ENCODE data around the gene TSPAN18.

GRCh38 chr11:44875037-44875436 lies 148.3 kb downstream of the TSPAN18 start:
- TF ChIP-seq, protein P1, sequence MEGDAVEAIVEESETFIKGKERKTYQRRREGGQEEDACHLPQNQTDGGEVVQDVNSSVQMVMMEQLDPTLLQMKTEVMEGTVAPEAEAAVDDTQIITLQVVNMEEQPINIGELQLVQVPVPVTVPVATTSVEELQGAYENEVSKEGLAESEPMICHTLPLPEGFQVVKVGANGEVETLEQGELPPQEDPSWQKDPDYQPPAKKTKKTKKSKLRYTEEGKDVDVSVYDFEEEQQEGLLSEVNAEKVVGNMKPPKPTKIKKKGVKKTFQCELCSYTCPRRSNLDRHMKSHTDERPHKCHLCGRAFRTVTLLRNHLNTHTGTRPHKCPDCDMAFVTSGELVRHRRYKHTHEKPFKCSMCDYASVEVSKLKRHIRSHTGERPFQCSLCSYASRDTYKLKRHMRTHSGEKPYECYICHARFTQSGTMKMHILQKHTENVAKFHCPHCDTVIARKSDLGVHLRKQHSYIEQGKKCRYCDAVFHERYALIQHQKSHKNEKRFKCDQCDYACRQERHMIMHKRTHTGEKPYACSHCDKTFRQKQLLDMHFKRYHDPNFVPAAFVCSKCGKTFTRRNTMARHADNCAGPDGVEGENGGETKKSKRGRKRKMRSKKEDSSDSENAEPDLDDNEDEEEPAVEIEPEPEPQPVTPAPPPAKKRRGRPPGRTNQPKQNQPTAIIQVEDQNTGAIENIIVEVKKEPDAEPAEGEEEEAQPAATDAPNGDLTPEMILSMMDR (IDR thresholded peaks at IDR 0.05): no peak
- TF ChIP-seq POLR2A (IDR thresholded peaks at IDR 0.05): no peak

All from thyroid gland (tissue), 4 donors.